HUES6 (cell line): Measurements from ENCODE around the gene HMCES.
A peak's percentile ranks its signal among the peaks of the same experiment; 100 is the strongest.

ENCODE experiments used
- H3K27ac ChIP-seq: 2 replicates; pipeline ENCODE4 v1.7.0; 2013; ENCODE audit warnings: low read depth, mild to moderate bottlenecking, low read length, inconsistent platforms
- H3K27me3 ChIP-seq: 2 replicates; pipeline ENCODE4 v1.6.1; 2013; ENCODE audit warnings: low read length; ENCODE audit not compliant: control insufficient read depth, insufficient read depth
- H3K36me3 ChIP-seq: 2 replicates; pipeline ENCODE4 v1.6.1; 2013; ENCODE audit warnings: low read length; ENCODE audit not compliant: control insufficient read depth, insufficient read depth
- H3K4me1 ChIP-seq: 2 replicates; pipeline ENCODE4 v1.6.1; 2013; ENCODE audit warnings: low read length; ENCODE audit not compliant: control insufficient read depth, insufficient read depth
- H3K4me3 ChIP-seq: 2 replicates; pipeline ENCODE4 v1.5.1; 2013; ENCODE audit warnings: low read depth, low read length
- H3K9ac ChIP-seq: one replicate; pipeline ENCODE4 v1.6.1; 2013; ENCODE audit warnings: mild to moderate bottlenecking, low read length
- H3K9me3 ChIP-seq: 2 replicates; pipeline ENCODE4 v1.6.1; 2013; ENCODE audit warnings: low read depth, low read length; ENCODE audit not compliant: control insufficient read depth, insufficient read depth

HMCES gene

GRCh38 chr3:129278439-129278965, at the start of gene HMCES:
Gene HMCES, plus strand, starts transcription at chr3:129278870. Its CDS starts 863 bp downstream, at chr3:129279733.
- Histone ChIP-seq H3K4me3 (peak within 1 kb of the TSS; percentile 85), H3K27ac (peak within 1 kb of the TSS; percentile 97), H3K27me3 (no peaks in the 10 kb centered on the region), H3K9me3 (no peaks in the 10 kb centered on the region), H3K4me1 (peaks cover 8% of the 10 kb centered on the region), H3K9ac (peak within 1 kb of the TSS; percentile 91), H3K36me3 (peaks cover 43% of the 10 kb centered on the region)

GRCh38 chr3:129228891-129229585, 49.6 kb upstream of the HMCES start:
- Histone ChIP-seq H3K9me3 (no peaks in the 10 kb centered on the region), H3K27ac (peak overlapping the region; percentile 65; the same call in 1 of the 2 replicates), H3K9ac (peak overlapping the region; percentile 13), H3K4me3 (no peak overlapping the region), H3K36me3 (no peaks in the 10 kb centered on the region), H3K4me1 (peaks cover 12% of the 10 kb centered on the region), H3K27me3 (no peaks in the 10 kb centered on the region)

GRCh38 chr3:129230311-129231019, 48.2 kb upstream of the HMCES start:
- no peak overlapping the region for H3K4me3 ChIP-seq
- peaks cover 12% of the 10 kb centered on the region for H3K4me1 ChIP-seq
- H3K27me3 ChIP-seq = no peaks in the 10 kb centered on the region
- H3K9me3 ChIP-seq = no peaks in the 10 kb centered on the region
- H3K27ac ChIP-seq = no peak overlapping the region
- no peaks in the 10 kb centered on the region for H3K36me3 ChIP-seq
- no peak overlapping the region for H3K9ac ChIP-seq

- Histone ChIP-seq H3K27ac (no peak overlapping the region), H3K36me3 (no peaks in the 10 kb centered on the region), H3K4me1 (peaks cover 12% of the 10 kb centered on the region), H3K9ac (no peak overlapping the region), H3K9me3 (no peaks in the 10 kb centered on the region), H3K4me3 (no peak overlapping the region), H3K27me3 (no peaks in the 10 kb centered on the region)
Measured at GRCh38 chr3:129231331-129232119, 47.1 kb upstream of the HMCES start.

GRCh38 chr3:129233538-129233937, 45.1 kb upstream of the HMCES start:
- no peaks in the 10 kb centered on the region for H3K36me3 ChIP-seq
- H3K4me1 ChIP-seq = peaks cover 10% of the 10 kb centered on the region
- H3K27ac ChIP-seq = no peak overlapping the region
- no peak overlapping the region for H3K9ac ChIP-seq
- H3K9me3 ChIP-seq = no peaks in the 10 kb centered on the region
- no peaks in the 10 kb centered on the region for H3K27me3 ChIP-seq
- no peak overlapping the region for H3K4me3 ChIP-seq

GRCh38 chr3:129234441-129234840, 44.2 kb upstream of the HMCES start:
- no peak overlapping the region for H3K4me3 ChIP-seq
- no peaks in the 10 kb centered on the region for H3K9me3 ChIP-seq
- no peaks in the 10 kb centered on the region for H3K27me3 ChIP-seq
- peaks cover under 1% of the 10 kb centered on the region for H3K4me1 ChIP-seq
- H3K9ac ChIP-seq = no peak overlapping the region
- no peaks in the 10 kb centered on the region for H3K36me3 ChIP-seq
- no peak overlapping the region for H3K27ac ChIP-seq

GRCh38 chr3:129235344-129235917, 43.2 kb upstream of the HMCES start:
- H3K4me3 ChIP-seq = no peak overlapping the region
- H3K4me1 ChIP-seq = peaks cover 10% of the 10 kb centered on the region; the same call in 1 of the 2 replicates
- no peaks in the 10 kb centered on the region for H3K9me3 ChIP-seq
- H3K36me3 ChIP-seq = no peaks in the 10 kb centered on the region
- no peaks in the 10 kb centered on the region for H3K27me3 ChIP-seq
- H3K27ac ChIP-seq = no peak overlapping the region
- no peak overlapping the region for H3K9ac ChIP-seq

GRCh38 chr3:129238945-129239705, 39.5 kb upstream of the HMCES start:
- no peaks in the 10 kb centered on the region for H3K36me3 ChIP-seq
- H3K4me1 ChIP-seq = peaks cover 12% of the 10 kb centered on the region; the same call in 1 of the 2 replicates
- H3K4me3 ChIP-seq = no peak overlapping the region
- H3K9me3 ChIP-seq = no peaks in the 10 kb centered on the region
- no peak overlapping the region for H3K9ac ChIP-seq
- H3K27ac ChIP-seq = no peak overlapping the region
- no peaks in the 10 kb centered on the region for H3K27me3 ChIP-seq

GRCh38 chr3:129239991-129240390, 38.7 kb upstream of the HMCES start:
- no peak overlapping the region for H3K9ac ChIP-seq
- no peak overlapping the region for H3K4me3 ChIP-seq
- H3K9me3 ChIP-seq = no peaks in the 10 kb centered on the region
- H3K4me1 ChIP-seq = peaks cover 12% of the 10 kb centered on the region; the same call in 1 of the 2 replicates
- H3K36me3 ChIP-seq = no peaks in the 10 kb centered on the region
- no peaks in the 10 kb centered on the region for H3K27me3 ChIP-seq
- no peak overlapping the region for H3K27ac ChIP-seq

GRCh38 chr3:129240436-129240835, 38.2 kb upstream of the HMCES start:
- Histone ChIP-seq H3K4me1 (peaks cover 12% of the 10 kb centered on the region; the same call in 1 of the 2 replicates), H3K27ac (no peak overlapping the region), H3K36me3 (no peaks in the 10 kb centered on the region), H3K4me3 (no peak overlapping the region), H3K27me3 (no peaks in the 10 kb centered on the region), H3K9ac (no peak overlapping the region), H3K9me3 (no peaks in the 10 kb centered on the region)
